ENCODE results near the gene THUMPD3.

GRCh38 chr3:9435316-9435715 is 72.5 kb downstream of the THUMPD3 start:
- TF ChIP-seq POLR2A (IDR thresholded peaks at IDR 0.05) (no peak), CTCF (IDR thresholded peaks at IDR 0.05) (no peak)
